NB4 (cell line): ENCODE results near the gene RRBP1.

Experiments used
- DNase-seq: peaks from one replicate; pipeline ENCODE4 v3.0.0; 2010; ENCODE audit warnings: low read depth
- H3K4me3 ChIP-seq: one replicate; pipeline ENCODE4 v1.5.1; 2011; ENCODE audit warnings: mild to moderate bottlenecking, low read depth, low read length, moderate library complexity
- CTCF ChIP-seq: IDR thresholded peaks from one replicate; pipeline ENCODE4 v1.5.1; 2012; ENCODE audit warnings: low read depth, low read length
- MAX ChIP-seq: IDR thresholded peaks from 2 replicates; pipeline ENCODE4 v1.6.1; 2011; ENCODE audit warnings: low read depth, low read length
- MYC ChIP-seq: IDR thresholded peaks from 2 replicates; pipeline ENCODE4 v1.6.1; 2011; ENCODE audit warnings: low read depth, low read length
- POLR2A ChIP-seq: IDR thresholded peaks from 2 replicates; pipeline ENCODE4 v1.6.1; 2011; ENCODE audit warnings: mild to moderate bottlenecking; ENCODE audit not compliant: insufficient read length; ENCODE audit errors: extremely low read depth

RRBP1 gene

GRCh38 chr20:17580895-17581294 is 101.1 kb downstream of the RRBP1 start:
- DNase-seq, result no peak
- H3K4me3 ChIP-seq, result no peak overlapping the region
- TF ChIP-seq CTCF, result no peak

- DNase-seq, result no peak
- H3K4me3 ChIP-seq, result no peak overlapping the region
- no peak for TF ChIP-seq MAX
- TF ChIP-seq CTCF, result no peak
- no peak for TF ChIP-seq MYC
Measured at GRCh38 chr20:17579369-17580039, 102.5 kb downstream of the RRBP1 start.

GRCh38 chr20:17576215-17576614 is 105.8 kb downstream of the RRBP1 start:
- no peak for TF ChIP-seq MYC
- no peak for TF ChIP-seq POLR2A
- no peak for TF ChIP-seq MAX
- no peak for TF ChIP-seq CTCF
- DNase-seq, result no peak
- H3K4me3 ChIP-seq, result no peak overlapping the region

- TF ChIP-seq CTCF, result no peak
- TF ChIP-seq MYC, result no peak
- no peak for TF ChIP-seq POLR2A
- TF ChIP-seq MAX, result no peak
- DNase-seq, result no peak
- no peak overlapping the region for H3K4me3 ChIP-seq
Measured at GRCh38 chr20:17573463-17573862, 108.6 kb downstream of the RRBP1 start.

- no peak for TF ChIP-seq POLR2A
- no peak for TF ChIP-seq MAX
- DNase-seq, result no peak
- no peak overlapping the region for H3K4me3 ChIP-seq
Measured at GRCh38 chr20:17572034-17572638, 109.9 kb downstream of the RRBP1 start.

GRCh38 chr20:17571153-17571527 is 110.9 kb downstream of the RRBP1 start:
- peak overlapping the region; percentile 79 for H3K4me3 ChIP-seq
- DNase-seq, result no peak
- TF ChIP-seq POLR2A (no peak), MYC (no peak)
